ENCODE measurements around the gene HRH4. TPM values are rescaled to one million over a fixed set of nuclear protein-coding genes. Genes with fewer than 3 reads are reported as not detected.

The HRH4 gene
- total RNA-seq, 2 donors from 2014 or later, result not detected

GRCh38 chr18:24500217-24500616 is 39.8 kb downstream of the HRH4 start:
- intact Hi-C loops (cut with DNase I), result no loop called here
- DNase-seq (ENCODE audit: low spot score), result no peak

- DNase-seq (ENCODE audit: low spot score), result no peak
- intact Hi-C loops (cut with DNase I), result no loop called here
Observed at GRCh38 chr18:24500766-24501165, 40.3 kb downstream of the HRH4 start.

DNA sequence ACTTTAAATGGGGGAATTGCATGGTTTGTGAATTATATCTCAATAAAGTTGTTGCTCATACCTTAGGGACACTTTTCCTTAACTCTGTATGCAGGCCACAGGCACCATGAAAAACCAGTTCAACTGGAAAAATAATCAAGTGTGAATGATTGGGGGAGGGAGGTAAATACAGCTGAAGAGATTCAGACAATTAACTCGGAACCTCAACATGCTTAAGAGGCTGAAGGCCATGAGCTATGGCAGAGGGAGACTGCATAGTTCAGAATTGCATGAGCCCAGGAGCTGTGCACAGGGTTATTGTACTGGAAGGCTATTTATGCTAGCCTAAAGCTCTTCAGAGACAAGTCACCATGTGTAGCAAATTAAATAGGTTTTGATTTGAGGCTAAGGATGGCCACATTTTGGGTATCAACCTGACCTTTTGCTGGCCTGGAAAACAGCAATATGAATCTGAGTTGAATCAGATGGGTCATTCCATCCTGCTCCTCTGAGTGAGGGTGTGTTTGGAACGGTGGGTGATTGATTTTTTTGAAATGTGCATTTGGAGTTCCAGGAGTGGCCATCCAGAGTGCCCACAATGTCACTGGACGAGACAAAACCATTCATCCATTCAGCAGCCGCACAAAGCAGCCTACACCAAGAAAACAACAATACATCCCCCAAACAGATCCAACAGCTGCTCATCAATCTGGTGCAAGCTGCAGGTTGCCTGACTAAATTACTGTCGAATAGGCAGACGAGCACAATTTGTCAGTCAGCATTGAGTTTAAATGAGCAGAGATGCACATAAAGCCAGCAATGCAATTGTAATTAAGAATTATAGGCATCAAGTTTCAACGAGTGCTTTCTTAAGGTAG is 42.5 kb downstream of the HRH4 start:
- no peak for DNase-seq (ENCODE audit: low spot score)
- intact Hi-C loops (cut with DNase I), result no loop called here

GRCh38 chr18:24504401-24504800 is 44.0 kb downstream of the HRH4 start:
- DNase-seq (ENCODE audit: low spot score), result no peak
- intact Hi-C loops (cut with DNase I), result no loop called here

- DNase-seq (ENCODE audit: low spot score), result no peak
Observed at GRCh38 chr18:24506175-24506574, 45.7 kb downstream of the HRH4 start.

GRCh38 chr18:24509435-24509834 is 49.0 kb downstream of the HRH4 start:
- intact Hi-C loops (cut with DNase I), result no loop called here
- no peak for DNase-seq (ENCODE audit: low spot score)

More at GRCh38 chr18:24506175-24506574, 45.7 kb downstream of the HRH4 start:
- intact Hi-C loops (cut with DNase I), result no loop called here

GRCh38 chr18:24514439-24514838 is 54.0 kb downstream of the HRH4 start:
- intact Hi-C loops (cut with DNase I), result no loop called here
- no peak for DNase-seq (ENCODE audit: low spot score)

DNA sequence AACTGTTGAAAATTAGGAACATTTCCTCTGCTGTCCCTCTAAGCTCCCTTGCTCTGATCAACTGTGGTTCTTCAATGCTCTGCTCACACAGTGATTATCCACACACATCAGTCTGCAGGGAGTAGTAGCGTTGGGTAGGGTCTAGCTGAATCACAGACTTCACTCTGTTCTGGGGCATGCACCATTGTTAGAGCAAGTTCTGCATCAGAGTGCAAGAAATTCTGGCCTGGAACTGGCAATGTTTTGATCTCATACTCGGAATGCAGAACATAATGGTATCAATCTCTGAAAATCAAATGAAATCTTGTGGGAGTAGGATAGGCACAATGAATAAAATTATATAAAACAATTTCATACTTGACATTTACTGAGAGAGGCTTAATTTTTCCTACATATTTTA is 55.3 kb downstream of the HRH4 start:
- intact Hi-C loops (cut with DNase I), result no loop called here
- no peak for DNase-seq (ENCODE audit: low spot score)

DNA sequence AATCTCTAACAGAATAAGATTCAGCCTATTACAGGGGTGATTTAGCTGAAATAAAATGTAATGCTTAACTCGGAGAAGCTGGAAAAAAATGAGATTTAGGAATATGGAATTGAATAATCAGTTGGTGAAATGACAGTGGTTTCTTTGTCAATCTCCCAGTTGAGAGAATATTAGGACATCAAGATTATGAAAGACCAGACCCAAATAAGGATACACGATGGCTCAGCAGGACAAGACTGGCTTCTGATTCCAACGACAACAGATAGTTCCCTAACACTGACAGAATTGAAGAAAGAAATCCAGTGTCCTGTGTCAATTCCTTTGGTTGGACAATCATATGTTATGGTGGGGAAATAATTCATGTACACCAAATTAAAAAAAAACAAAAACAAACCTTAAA is 55.8 kb downstream of the HRH4 start:
- intact Hi-C loops (cut with DNase I), result no loop called here
- DNase-seq (ENCODE audit: low spot score), result no peak

- intact Hi-C loops (cut with DNase I), result no loop called here
- DNase-seq (ENCODE audit: low spot score), result no peak
Observed at GRCh38 chr18:24517554-24517953, 57.1 kb downstream of the HRH4 start.

DNA sequence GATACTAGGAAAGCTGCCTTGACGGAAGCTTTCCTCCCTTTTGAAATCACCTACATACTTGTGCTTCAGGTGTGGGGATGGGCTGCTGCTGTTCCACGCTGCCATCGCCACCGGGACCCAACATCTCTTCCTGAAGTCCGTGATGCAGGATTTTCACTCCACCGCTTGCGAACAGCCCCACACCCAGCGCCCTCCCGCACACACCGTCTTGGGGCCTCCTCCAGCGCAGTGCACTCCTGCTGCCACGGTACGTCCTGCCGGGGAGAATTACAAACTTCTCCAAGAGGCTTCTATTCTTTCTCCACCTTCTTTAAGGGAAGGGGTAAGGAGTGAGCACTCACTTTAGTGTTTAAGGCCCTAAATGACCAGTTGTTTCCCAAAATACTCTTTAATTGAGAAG is 58.2 kb downstream of the HRH4 start:
- no peak for DNase-seq (ENCODE audit: low spot score)

More for the DNA sequence above, 58.2 kb downstream of the HRH4 start:
- intact Hi-C loops (cut with DNase I), result no loop called here

Other genes starting within 250 kb of the HRH4 start
- 10 to 100 TPM; 51.0 to 57.3 TPM for gene OSBPL1A, start 62.8 kb upstream of the HRH4 start, total RNA-seq
- 10 to 100 TPM; 27.8 to 34.8 TPM for gene IMPACT, start 34.0 kb upstream of the HRH4 start, total RNA-seq